KOPT-K1 (cell line): ENCODE results near the gene CELF5.
"Not testable (repeated sequence)": the region's sequence is repeated elsewhere in the genome, so short reads cannot be mapped to it uniquely, and the experiment has no call there.

Source experiments
- H3K27ac ChIP-seq: fragments of 200-600 bp; sonication (generic); 2 replicates; pipeline ENCODE4 v1.5.1; 2016; ENCODE audit warnings: antibody characterized with exemption, mild to moderate bottlenecking, low read depth, low read length; ENCODE audit not compliant: poor library complexity, severe bottlenecking
- H3K36me3 ChIP-seq: fragments of 200-600 bp; sonication (generic); 2 replicates; pipeline ENCODE4 v1.5.1; 2017; ENCODE audit warnings: antibody characterized with exemption, mild to moderate bottlenecking, low read length, moderate library complexity; ENCODE audit not compliant: insufficient read depth
- H3K9me3 ChIP-seq: fragments of 200-600 bp; sonication (generic); 2 replicates; pipeline ENCODE4 v1.5.1; 2017; ENCODE audit warnings: antibody characterized with exemption, low read length, mild to moderate bottlenecking; ENCODE audit not compliant: insufficient read depth, poor library complexity, severe bottlenecking

CELF5 gene

GRCh38 chr19:3279306-3279705 is 54.8 kb downstream of the CELF5 start:
- Histone ChIP-seq H3K36me3 (no peaks in the 10 kb centered on the region), H3K9me3 (no peaks in the 10 kb centered on the region), H3K27ac (no peak overlapping the region)

- Histone ChIP-seq H3K9me3 (no peaks in the 10 kb centered on the region), H3K27ac (no peak overlapping the region), H3K36me3 (no peaks in the 10 kb centered on the region)
Observed at GRCh38 chr19:3281026-3281425, 56.6 kb downstream of the CELF5 start.

- H3K36me3 ChIP-seq = no peaks in the 10 kb centered on the region
- H3K27ac ChIP-seq = no peak overlapping the region
- H3K9me3 ChIP-seq = no peaks in the 10 kb centered on the region
Observed at GRCh38 chr19:3282155-3282554, 57.7 kb downstream of the CELF5 start.

GRCh38 chr19:3282564-3282963 is 58.1 kb downstream of the CELF5 start:
- Histone ChIP-seq H3K27ac (no peak overlapping the region), H3K36me3 (no peaks in the 10 kb centered on the region)

DNA sequence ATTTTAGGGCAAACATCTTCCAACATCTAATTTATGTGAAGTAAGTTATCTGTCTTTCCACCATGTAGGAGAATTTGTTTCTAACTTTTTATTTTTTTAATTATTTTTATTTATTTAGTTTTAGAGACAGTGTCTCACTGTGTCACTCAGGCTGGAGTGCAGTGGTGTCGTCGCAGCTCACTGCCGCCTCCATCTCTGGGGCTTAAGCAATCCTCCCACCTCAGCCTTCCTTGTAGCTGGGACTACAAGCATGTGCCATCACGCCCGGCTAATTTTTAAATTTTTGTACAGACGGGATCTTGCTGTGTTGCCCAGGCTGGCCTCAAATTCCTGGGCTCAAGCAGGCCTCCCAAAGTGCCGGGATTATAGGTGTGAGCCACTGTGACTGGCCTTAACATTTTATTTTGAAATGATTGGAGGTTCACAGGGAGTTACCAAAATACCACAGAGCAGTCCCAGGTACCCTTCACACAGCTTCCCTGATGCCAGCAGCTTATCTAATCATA is 58.8 kb downstream of the CELF5 start:
- Histone ChIP-seq H3K27ac (no peak overlapping the region), H3K9me3 (no peaks in the 10 kb centered on the region), H3K36me3 (no peaks in the 10 kb centered on the region)

More at GRCh38 chr19:3282564-3282963, 58.1 kb downstream of the CELF5 start:
- no peaks in the 10 kb centered on the region for H3K9me3 ChIP-seq

- H3K36me3 ChIP-seq = no peaks in the 10 kb centered on the region
- H3K27ac ChIP-seq = no peak overlapping the region
- H3K9me3 ChIP-seq = no peaks in the 10 kb centered on the region
Observed at GRCh38 chr19:3283886-3284657, 59.6 kb downstream of the CELF5 start.

DNA sequence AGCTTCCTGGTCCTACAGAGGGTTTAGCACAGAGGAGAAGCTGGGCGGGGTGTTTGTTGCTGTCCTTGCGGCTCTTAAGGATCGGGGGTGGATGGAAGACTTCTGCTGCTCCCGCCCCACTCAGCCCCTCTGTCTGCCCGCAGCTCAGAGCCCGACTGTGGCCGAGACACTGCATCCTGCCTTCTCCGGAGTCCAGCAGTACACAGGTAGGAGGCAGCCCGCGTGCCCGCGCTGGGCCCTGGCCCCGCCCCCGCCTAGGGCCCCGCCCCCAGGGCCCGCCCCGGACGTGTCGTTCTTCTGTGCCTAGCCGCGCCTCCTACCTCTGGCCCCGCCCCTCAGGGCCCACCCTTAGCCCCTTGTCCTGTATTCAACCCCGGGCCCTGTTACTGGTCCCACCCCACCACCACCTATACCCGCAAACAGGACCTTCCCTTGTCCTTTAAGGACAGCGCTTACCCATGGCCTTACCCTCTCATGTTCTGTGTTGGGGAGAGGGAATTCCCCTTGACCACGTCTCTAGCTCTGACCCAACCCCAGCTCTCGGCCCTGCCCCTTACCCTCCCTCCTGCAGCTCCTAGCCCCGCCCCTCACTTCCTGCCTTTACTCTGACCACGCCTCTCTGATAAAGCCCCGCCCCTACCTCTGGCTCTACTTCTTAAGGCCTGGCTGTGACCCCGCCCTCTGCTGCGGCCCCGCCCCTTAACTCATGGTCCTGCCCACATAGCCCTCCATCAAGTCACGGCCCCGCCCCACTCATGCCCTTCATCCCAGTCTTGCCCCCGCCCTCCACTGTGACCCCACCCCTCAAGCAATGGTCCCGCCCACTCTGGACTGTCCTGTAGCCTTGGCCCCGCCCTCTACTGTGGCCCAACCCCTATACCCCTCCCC is 60.5 kb downstream of the CELF5 start:
- Histone ChIP-seq H3K9me3 (no peaks in the 10 kb centered on the region), H3K36me3 (no peaks in the 10 kb centered on the region), H3K27ac (no peak overlapping the region)

GRCh38 chr19:3285647-3286176 is 61.3 kb downstream of the CELF5 start:
- H3K27ac ChIP-seq = no peak overlapping the region
- no peaks in the 10 kb centered on the region for H3K9me3 ChIP-seq
- no peaks in the 10 kb centered on the region for H3K36me3 ChIP-seq

DNA sequence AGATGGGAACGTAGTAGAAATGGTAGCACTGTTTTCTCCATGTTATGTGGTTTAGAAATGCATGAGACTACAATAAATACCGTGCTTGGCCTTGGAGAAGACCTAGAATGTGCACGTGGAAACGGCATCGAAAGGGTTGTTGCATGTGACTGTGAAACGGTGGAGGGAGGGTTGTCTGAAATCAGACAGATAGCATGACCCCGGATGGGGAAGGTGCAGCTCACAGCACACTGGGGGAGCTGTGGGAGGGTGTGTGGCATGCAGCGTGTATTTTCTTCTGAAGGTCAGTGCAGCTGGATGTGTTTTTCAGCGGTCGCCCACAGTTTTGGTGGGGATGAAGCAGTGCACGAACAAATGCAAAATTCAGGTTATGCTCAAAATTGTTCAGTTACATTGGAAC is 63.4 kb downstream of the CELF5 start:
- no peaks in the 10 kb centered on the region for H3K9me3 ChIP-seq
- H3K27ac ChIP-seq = no peak overlapping the region
- no peaks in the 10 kb centered on the region for H3K36me3 ChIP-seq

GRCh38 chr19:3288437-3288836 is 64.0 kb downstream of the CELF5 start:
- not testable (repeated sequence) for H3K27ac ChIP-seq, H3K9me3 ChIP-seq, H3K36me3 ChIP-seq

DNA sequence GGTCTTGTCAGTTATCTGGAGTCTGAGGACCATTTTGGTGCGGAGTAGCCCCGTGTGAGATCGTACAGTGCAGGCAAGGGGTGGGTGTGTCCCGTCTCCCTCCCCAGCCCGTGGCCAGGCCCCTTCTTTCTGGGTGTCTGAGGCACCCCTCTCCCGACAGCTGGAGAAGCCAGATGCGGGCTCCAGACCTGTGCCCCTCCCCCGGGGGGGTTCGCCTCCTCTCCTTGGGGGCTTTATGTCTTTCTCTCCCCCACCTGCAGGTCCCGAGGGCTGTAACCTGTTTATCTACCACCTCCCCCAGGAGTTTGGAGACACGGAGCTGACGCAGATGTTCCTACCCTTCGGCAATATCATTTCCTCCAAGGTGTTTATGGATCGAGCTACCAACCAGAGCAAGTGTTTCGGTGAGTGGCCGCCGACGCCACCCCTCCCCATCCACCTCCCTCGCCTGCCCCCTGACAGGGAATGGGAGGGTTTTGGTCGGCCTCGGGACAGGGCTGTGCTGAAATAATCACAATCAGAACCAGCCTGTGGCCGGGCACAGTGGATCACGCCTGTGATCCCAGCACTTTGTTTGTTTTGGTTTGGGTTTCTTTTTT is 65.6 kb downstream of the CELF5 start:
- Histone ChIP-seq H3K9me3 (no peaks in the 10 kb centered on the region), H3K27ac (no peak overlapping the region), H3K36me3 (no peaks in the 10 kb centered on the region)

- not testable (repeated sequence) for H3K9me3 ChIP-seq, H3K27ac ChIP-seq, H3K36me3 ChIP-seq
Observed at GRCh38 chr19:3290858-3291257, 66.4 kb downstream of the CELF5 start.

- Histone ChIP-seq H3K9me3 (no peaks in the 10 kb centered on the region), H3K27ac (no peak overlapping the region)
Observed at GRCh38 chr19:3291644-3292043, 67.2 kb downstream of the CELF5 start.

GRCh38 chr19:3292958-3293529 is 68.6 kb downstream of the CELF5 start:
- no peaks in the 10 kb centered on the region for H3K36me3 ChIP-seq
- H3K27ac ChIP-seq = no peak overlapping the region
- H3K9me3 ChIP-seq = no peaks in the 10 kb centered on the region

More at GRCh38 chr19:3291644-3292043, 67.2 kb downstream of the CELF5 start:
- no peaks in the 10 kb centered on the region for H3K36me3 ChIP-seq

- no peaks in the 10 kb centered on the region for H3K36me3 ChIP-seq
- no peak overlapping the region for H3K27ac ChIP-seq
- H3K9me3 ChIP-seq = no peaks in the 10 kb centered on the region
Observed at GRCh38 chr19:3293560-3293959, 69.1 kb downstream of the CELF5 start.
